ENCODE results near the gene ZNF575.
A peak's percentile ranks its signal among the peaks of the same experiment; 100 is the strongest.

Gene ZNF575

GRCh38 chr19:43532962-43533545 lies at the start of gene ZNF575:
ZNF575 (plus strand) TSS chr19:43533188; CDS start chr19:43534423, 1,235 bp downstream.
- DNase-seq (ENCODE audit: low read depth in 3 of 3), result peak; percentile 66 to 78 (median 77)

GRCh38 chr19:43483281-43483680 lies 49.7 kb upstream of the ZNF575 start:
- no peak for DNase-seq (ENCODE audit: low read depth in 3 of 3)

- DNase-seq (ENCODE audit: low read depth in 3 of 3), result no peak
These were observed 47.0 kb upstream of the ZNF575 start for GRCh38 chr19:43485951-43486350.

GRCh38 chr19:43486412-43486811 lies 46.6 kb upstream of the ZNF575 start:
- DNase-seq (ENCODE audit: low read depth in 3 of 3), result no peak

- no peak for DNase-seq (ENCODE audit: low read depth in 3 of 3)
These were observed 44.8 kb upstream of the ZNF575 start for GRCh38 chr19:43488179-43488578.

- no peak for DNase-seq (ENCODE audit: low read depth in 3 of 3)
These were observed 43.7 kb upstream of the ZNF575 start for GRCh38 chr19:43489310-43489709.

- DNase-seq (ENCODE audit: low read depth in 3 of 3), result no peak
These were observed 42.9 kb upstream of the ZNF575 start for GRCh38 chr19:43489979-43490599.

- DNase-seq (ENCODE audit: low read depth in 3 of 3), result no peak
These were observed 42.2 kb upstream of the ZNF575 start for GRCh38 chr19:43490759-43491158.

GRCh38 chr19:43495082-43495481 lies 37.9 kb upstream of the ZNF575 start:
- no peak for DNase-seq (ENCODE audit: low read depth in 3 of 3)

- DNase-seq (ENCODE audit: low read depth in 3 of 3), result no peak
These were observed 36.0 kb upstream of the ZNF575 start for GRCh38 chr19:43496960-43497359.

- DNase-seq (ENCODE audit: low read depth in 3 of 3), result no peak
These were observed 34.6 kb upstream of the ZNF575 start for GRCh38 chr19:43498233-43498842.

GRCh38 chr19:43499042-43499441 lies 33.9 kb upstream of the ZNF575 start:
- DNase-seq (ENCODE audit: low read depth in 3 of 3), result no peak

- no peak for DNase-seq (ENCODE audit: low read depth in 3 of 3)
These were observed 31.1 kb upstream of the ZNF575 start for GRCh38 chr19:43501661-43502418.

- DNase-seq (ENCODE audit: low read depth in 3 of 3), result no peak
These were observed 30.5 kb upstream of the ZNF575 start for GRCh38 chr19:43502419-43502976.

GRCh38 chr19:43503501-43504425 lies 29.2 kb upstream of the ZNF575 start:
- peak; percentile 99 to 100 (median 99) for DNase-seq (ENCODE audit: low read depth in 3 of 3)

GRCh38 chr19:43504426-43505185 lies 28.4 kb upstream of the ZNF575 start, which contains the start of gene PHLDB3:
PHLDB3 (minus strand) TSS chr19:43504746; CDS start chr19:43504118, 628 bp downstream.
- DNase-seq (ENCODE audit: low read depth in 3 of 3), result peak in 2 of 3 experiments; percentile 22 to 31

GRCh38 chr19:43505186-43505456 lies 27.9 kb upstream of the ZNF575 start:
- DNase-seq (ENCODE audit: low read depth in 3 of 3), result no peak

GRCh38 chr19:43505941-43506340 lies 27.0 kb upstream of the ZNF575 start:
- no peak for DNase-seq (ENCODE audit: low read depth in 3 of 3)

- no peak for DNase-seq (ENCODE audit: low read depth in 3 of 3)
These were observed 26.4 kb upstream of the ZNF575 start for GRCh38 chr19:43506629-43507028.

GRCh38 chr19:43507880-43508279 lies 25.1 kb upstream of the ZNF575 start:
- no peak for DNase-seq (ENCODE audit: low read depth in 3 of 3)

Measured in stimulated activated CD4-positive, alpha-beta T cell treated with anti-CD3 and anti-CD28 coated beads, TNF-alpha, amount 100 ng/mL, for 4 hours (primary cell).